Nucleus accumbens (tissue), 56 donors: Measurements from ENCODE around the gene FGD5.

Experiments
- DNase-seq, 56 donors: peaks; one replicate each; lab custom pipeline; 2025; lab: John Stamatoyannopoulos, UW

FGD5 gene

GRCh38 chr3:14818804-14819500, at the start of gene FGD5:
FGD5 (plus strand) TSS chr3:14818962; CDS start chr3:14819072, 110 bp downstream.
- no peak for DNase-seq

- no peak for DNase-seq
Observed at GRCh38 chr3:14769544-14770325, 49.0 kb upstream of the FGD5 start.

GRCh38 chr3:14770591-14770990, 48.2 kb upstream of the FGD5 start:
- no peak for DNase-seq

GRCh38 chr3:14771593-14772497, 46.9 kb upstream of the FGD5 start:
- no peak for DNase-seq

- no peak for DNase-seq
Observed at GRCh38 chr3:14772533-14773138, 46.1 kb upstream of the FGD5 start.

GRCh38 chr3:14773281-14773680, 45.5 kb upstream of the FGD5 start:
- no peak for DNase-seq

- DNase-seq, result no peak
Observed at GRCh38 chr3:14773691-14774128, 45.1 kb upstream of the FGD5 start.

- DNase-seq, result no peak
Observed at GRCh38 chr3:14774431-14774830, 44.3 kb upstream of the FGD5 start.

GRCh38 chr3:14775011-14775410, 43.8 kb upstream of the FGD5 start:
- DNase-seq, result no peak

GRCh38 chr3:14775563-14775962, 43.2 kb upstream of the FGD5 start:
- DNase-seq, result no peak

- DNase-seq, result no peak
Observed at GRCh38 chr3:14779069-14779685, 39.6 kb upstream of the FGD5 start.

- DNase-seq, result no peak
Observed at GRCh38 chr3:14780927-14781507, 37.7 kb upstream of the FGD5 start.

- no peak for DNase-seq
Observed at GRCh38 chr3:14783480-14784086, 35.2 kb upstream of the FGD5 start.

- no peak for DNase-seq
Observed at GRCh38 chr3:14784087-14784681, 34.6 kb upstream of the FGD5 start.

GRCh38 chr3:14785207-14786155, 33.3 kb upstream of the FGD5 start:
- no peak for DNase-seq

GRCh38 chr3:14786369-14786768, 32.4 kb upstream of the FGD5 start:
- DNase-seq, result no peak

GRCh38 chr3:14787630-14788029, 31.1 kb upstream of the FGD5 start:
- no peak for DNase-seq

GRCh38 chr3:14788644-14789043, 30.1 kb upstream of the FGD5 start:
- no peak for DNase-seq
